WI38 (cell line): ENCODE data around the gene HTRA3.

Experiments
- H3K4me3 ChIP-seq: 2 replicates; pipeline ENCODE4 v1.5.1; 2011; ENCODE audit warnings: low read depth, mild to moderate bottlenecking, control low read depth, low read length
- TF ChIP-seq, protein P1 (sequence below): IDR thresholded peaks from 2 replicates; pipeline ENCODE4 v1.5.1; 2012; ENCODE audit warnings: low read depth, mild to moderate bottlenecking, control low read depth, low read length

Gene HTRA3

DNA sequence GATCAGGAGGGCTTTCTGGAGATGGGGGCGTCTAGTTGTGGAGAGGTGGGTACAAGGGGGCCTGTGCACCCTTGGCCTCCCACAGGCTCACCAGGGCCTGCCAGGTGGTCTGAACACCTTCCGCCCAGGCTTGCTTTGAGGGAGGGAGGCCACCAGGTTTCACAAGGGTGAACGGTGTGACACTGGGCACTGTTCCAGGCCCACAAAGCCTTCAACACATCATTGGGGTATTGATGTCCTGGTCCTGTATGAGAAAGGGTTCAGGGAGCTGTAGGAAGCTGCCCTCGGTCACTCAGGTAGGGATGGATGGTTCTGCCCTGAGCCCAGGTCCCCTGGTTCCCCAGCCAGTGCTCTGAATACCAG, 6.0 kb downstream of the HTRA3 start:
- TF ChIP-seq, protein P1, sequence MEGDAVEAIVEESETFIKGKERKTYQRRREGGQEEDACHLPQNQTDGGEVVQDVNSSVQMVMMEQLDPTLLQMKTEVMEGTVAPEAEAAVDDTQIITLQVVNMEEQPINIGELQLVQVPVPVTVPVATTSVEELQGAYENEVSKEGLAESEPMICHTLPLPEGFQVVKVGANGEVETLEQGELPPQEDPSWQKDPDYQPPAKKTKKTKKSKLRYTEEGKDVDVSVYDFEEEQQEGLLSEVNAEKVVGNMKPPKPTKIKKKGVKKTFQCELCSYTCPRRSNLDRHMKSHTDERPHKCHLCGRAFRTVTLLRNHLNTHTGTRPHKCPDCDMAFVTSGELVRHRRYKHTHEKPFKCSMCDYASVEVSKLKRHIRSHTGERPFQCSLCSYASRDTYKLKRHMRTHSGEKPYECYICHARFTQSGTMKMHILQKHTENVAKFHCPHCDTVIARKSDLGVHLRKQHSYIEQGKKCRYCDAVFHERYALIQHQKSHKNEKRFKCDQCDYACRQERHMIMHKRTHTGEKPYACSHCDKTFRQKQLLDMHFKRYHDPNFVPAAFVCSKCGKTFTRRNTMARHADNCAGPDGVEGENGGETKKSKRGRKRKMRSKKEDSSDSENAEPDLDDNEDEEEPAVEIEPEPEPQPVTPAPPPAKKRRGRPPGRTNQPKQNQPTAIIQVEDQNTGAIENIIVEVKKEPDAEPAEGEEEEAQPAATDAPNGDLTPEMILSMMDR: no peak

DNA sequence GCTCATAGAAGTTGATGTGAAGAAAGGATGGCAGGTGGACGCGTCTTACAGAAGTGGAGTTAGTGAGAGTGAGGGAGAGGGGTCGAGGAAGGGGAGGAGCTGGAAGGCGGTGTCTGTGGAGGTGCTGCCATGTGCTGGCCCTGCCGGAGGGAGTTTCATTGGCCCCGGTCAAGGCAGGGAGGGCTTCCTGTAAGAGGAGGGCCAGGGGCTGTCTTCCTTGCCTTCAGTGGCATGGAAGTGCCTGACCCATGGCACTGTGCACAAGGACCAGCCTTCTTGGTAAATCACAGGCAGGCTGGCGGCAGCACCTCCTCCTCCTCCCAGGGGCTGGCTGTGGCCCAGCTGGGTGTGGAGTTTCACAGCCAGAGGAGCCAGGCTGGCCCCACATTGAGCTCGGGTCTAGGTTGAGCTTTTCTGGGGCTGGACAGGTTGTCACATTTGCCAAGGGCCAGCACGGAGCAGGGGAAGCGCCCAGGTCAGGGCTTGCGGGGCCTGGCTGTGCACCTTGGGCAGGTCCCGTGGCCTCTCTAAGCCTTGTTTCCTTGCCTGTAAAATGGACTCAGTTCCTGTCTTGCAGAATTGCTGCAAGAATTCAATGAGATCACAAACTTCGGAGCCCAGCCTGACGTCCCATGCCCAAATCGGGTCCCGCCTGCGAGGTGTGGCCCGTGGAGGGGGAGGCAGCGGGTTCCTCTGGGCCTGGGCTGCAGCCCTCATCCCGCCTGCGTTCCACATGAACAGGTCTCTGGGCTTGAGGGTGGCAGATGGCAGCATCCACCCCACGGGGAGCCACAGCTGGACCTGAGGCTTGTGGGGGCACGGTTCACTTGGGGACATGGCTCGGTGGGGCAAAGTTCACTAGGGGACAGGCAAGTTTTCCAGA, 7.0 kb downstream of the HTRA3 start:
- no peak overlapping the region for H3K4me3 ChIP-seq
- TF ChIP-seq, protein P1: no peak

More for the DNA sequence above, 6.0 kb downstream of the HTRA3 start:
- H3K4me3 ChIP-seq: no peak overlapping the region

- no peak overlapping the region for H3K4me3 ChIP-seq
- TF ChIP-seq, protein P1: no peak
These were observed 7.9 kb downstream of the HTRA3 start for GRCh38 chr4:8277356-8278008.

- no peak overlapping the region for H3K4me3 ChIP-seq
- TF ChIP-seq, protein P1: no peak
These were observed 8.4 kb downstream of the HTRA3 start for GRCh38 chr4:8278009-8278395.

DNA sequence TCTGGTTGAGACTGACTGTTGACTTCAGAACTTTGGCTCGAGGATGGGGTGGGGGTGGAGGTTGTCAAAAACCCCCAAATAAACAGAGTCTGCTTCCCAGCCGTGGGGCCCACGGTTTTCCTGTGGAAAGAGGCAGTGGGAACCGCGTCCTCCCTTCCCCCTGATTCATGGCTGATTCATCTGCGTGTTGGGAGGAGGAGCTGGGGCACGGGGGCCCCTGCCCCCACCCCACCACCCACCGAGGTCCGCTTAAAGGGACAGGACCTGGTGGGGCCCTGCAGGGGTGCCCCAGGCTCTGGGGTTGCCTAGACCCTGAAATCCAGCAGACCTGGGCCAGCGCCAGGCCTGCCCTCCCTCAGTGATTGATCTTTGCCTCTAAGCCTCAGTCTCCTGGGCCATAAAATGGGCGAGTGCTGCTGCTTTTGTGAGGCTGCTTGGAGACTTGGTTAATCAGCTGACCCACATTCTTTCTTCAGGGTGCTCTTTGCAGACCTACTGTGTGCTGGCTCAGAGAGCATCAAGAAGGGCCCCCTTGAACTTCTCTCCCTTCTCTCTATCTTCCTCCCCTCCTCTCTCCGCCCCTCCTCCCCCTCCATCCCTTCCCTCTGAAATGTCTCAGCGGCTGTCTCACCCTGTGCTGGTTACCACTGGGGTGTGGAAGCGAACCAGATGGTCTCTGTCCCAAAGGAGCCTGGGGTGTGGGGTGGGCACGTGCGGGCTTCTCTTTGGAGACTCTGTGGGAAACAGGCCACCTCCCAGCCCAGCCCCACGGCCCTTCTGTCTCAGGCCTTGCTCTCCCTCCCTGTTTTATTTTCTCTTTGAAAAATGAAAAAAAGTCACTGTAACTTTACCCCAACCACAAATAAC, 9.1 kb downstream of the HTRA3 start:
- TF ChIP-seq, protein P1: no peak

GRCh38 chr4:8279321-8280157, 10.0 kb downstream of the HTRA3 start:
- no peak overlapping the region for H3K4me3 ChIP-seq
- TF ChIP-seq, protein P1: no peak

More for the DNA sequence above, 9.1 kb downstream of the HTRA3 start:
- no peak overlapping the region for H3K4me3 ChIP-seq
